DMS153 treated with DMSO at 0.1 percent for 48 hours (cell line): ENCODE measurements around the gene ERN1.

Experiments
- DNase-seq: peaks from one replicate; lab custom pipeline; 2025; ENCODE audit not compliant: unreplicated experiment; lab: John Stamatoyannopoulos, UW

ERN1 gene

DNA sequence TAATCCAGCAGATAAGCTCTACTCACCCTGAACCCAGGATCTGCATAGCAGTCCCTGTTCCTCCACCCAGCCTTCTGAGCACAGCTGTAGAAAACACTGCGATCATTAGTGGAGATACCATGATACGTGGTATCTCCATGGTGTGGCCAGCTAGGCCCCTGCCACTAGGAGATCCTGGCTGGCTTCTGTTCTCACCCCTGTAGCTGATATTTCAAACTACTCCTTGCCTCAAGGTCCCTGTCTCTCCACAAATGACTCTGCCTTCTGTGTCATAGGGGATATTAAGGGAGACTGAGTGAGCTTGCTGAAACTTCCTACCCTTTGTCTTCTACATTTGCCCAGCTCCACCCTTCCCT, 44.3 kb downstream of the ERN1 start:
- no peak for DNase-seq

DNA sequence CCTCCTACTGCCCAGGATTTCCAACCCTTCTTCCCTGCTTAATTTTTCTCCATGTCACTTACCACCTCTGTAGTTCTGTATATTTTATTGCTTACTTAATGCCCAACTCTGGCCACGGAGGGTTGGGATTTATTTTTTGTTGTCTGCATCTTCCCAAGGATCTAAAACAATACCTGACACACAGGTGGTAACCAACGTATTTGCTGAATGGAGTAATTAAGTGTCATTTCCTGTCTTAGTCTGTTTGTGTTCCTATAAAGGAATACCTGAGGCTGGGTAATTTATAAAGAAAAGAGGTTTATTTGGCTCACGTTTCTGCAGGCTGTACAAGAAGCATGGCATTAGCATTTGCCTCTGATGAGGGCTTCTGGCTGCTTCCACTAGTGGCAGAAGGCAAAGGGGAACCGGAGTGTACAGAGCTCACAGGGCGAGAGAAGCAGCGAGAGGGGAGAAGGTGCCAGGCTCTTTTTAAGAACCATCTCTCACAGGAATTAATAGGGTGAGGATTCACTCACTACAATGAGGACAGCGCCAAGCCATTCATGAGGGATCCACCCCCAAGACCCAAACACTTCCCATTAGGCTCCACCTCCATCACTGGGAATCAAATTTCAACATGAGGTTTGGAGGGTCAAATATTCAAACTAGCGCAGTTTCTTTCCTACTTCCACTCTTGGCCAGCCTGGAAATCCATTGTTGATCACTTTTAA, 44.8 kb downstream of the ERN1 start:
- DNase-seq, result no peak

DNA sequence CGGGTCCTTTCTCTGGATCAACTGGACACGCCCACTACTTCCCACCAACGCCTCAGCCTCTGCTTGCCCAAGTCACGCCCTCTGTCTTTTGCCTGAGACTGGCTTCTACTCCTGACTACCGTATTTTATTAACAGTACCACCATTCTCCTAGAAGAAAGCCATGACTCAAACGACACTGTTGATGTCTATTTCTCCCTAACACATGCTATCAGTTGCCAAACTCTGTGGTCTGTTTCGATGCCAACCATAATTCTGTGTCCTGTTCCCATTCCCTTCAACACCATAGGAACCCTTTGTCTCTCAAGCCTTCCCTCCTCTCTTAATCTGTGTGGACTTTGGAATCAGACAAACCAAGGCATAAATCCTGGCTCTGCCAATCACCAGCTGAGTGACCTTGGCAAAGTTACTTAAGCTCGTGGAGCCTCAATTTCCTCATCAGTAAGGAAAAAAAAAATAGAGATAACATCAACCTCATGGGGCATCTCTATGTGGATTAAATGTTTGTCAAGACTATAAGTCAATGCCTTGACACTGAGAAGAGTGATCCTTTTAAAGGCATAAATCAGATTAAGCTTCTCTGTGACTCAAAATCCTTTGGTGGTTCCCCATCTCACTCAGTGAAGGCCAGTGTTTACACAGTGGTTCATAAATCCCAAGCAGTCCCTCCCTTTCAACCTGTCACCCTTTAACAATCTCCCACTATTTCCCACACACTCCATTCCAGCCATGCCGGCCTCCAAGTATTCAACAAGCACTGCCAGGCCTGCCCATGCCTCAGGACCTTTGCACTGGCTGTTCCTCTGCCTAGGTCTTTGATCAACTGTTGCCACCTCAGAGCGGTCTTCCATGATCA, 45.6 kb downstream of the ERN1 start:
- no peak for DNase-seq

DNA sequence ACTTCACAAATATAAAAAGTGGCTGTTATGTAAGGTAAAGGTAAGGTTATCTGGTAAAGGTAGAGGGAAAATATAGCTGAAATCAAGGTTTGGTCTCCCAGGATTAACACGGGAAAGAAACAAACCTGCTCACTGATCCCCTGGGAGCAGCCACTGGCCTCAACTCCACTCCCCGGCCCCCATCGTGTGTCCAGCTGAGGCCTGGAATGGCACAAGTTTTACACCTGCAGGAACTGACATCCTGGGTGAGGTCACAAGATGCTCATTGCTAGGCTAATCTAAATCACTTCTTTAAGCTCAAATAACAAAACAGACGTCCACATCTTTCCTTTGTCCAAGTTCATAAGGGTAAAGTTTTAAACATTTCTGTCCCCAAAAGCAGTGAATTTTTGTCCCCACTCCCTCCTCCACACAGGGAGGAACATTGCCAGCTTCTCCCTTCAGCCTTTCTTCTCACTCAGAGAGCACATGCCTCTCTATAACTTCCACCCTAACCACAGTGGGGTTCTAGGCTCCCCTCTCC, 46.3 kb downstream of the ERN1 start:
- no peak for DNase-seq

DNA sequence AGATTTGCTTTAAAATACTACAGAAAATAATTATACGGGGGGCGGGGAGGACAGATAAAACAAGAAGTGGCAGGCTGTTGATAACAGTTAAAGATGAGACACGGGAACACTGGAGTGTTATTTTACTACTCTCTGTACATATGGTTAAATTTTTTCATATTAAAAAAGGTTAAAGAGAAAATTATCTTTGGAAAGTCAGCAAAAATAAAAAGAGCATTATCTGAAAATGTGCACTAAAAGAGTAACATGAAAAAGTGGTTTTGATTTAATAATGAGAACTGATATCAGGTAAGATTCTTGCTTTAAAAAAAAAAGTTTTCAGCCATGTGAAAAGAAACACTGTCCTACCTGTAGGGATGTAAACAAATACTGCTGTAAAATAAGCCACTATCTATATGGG, 46.9 kb downstream of the ERN1 start:
- no peak for DNase-seq

DNA sequence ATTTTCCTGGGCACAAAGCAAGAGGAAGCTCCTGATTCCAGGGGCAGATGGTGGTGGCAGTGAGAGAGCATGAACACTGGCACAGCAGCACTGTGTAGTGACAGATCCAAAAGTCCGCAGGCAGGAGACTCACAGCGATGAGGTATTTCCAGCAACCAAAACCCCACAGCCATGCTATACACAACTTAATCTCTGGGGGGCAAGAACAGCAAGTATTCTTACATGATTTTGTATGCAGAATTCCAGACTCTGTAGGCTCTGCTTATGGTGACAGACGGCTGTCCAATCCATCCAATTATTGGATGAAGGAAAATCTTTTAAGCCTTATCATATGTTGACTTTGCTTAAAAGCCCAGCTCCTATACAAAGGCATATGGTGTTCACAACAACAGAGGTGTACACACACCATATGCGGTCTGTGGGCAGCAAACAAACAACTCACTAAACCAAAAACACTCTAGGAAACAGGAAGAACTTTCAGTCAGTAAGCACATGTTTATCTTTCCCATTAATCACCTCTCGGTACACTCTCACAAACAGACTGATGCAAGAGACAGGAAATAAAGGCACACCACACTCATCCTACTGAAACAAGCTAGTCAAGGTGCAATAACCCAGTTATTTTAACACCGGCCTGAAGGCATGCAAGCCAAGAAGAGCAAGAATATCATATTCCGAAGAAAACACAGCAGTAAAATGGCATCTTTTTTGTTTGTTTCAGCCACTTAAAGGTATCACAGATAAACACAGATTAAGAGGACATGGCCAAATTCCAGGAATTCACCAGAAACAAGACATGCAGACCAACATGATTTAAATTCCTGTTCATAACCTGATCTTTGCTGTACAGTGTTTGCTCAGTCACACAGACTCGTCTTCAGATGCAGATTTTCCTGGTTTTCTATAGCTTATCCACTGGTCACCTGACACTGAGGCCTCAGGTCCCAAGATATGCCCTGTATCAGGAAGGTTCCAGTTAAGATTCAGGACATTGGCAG, 47.8 kb downstream of the ERN1 start:
- DNase-seq, result peak; percentile 91

DNA sequence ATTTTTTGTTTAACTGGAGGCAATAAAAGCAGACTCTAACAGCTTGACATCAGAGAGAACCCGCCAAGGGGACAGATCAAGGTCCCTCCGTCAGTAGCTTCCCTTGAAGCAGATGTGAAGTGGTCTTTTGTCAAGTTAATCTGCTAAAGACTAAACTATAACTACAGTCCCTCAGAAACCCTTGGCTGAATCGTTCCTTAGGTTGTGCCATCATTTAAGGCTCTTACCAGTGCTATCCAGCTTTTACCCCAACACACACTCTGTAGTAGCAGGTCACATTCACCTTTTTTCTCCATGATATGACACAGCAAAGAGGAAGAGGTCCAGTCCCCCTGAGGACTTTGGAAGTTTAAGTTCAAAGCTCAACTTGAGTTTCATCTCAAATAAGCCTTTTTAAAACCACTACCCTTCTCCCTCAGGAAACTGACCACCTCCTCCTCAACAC, 49.7 kb downstream of the ERN1 start:
- DNase-seq, result no peak

DNA sequence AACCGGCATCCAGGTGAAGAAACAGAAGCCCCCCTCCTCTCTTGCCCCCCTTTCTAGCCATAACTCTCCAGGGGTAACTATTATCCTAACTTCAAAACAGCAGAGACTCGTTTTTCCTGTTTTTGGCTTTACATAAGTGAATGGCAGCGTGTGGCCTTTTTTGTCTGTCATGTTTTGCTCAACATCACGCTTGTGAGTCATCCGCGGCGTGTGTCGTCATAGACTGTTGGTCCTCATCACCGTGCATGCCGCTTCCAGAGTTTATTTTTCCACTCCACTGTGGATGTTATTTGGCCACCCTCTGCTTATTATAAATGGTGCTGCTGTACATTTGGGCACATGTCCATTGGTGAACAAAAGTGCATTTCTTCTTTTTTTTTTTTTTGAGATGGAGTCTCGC, 52.6 kb downstream of the ERN1 start:
- peak; percentile 18 for DNase-seq

DNA sequence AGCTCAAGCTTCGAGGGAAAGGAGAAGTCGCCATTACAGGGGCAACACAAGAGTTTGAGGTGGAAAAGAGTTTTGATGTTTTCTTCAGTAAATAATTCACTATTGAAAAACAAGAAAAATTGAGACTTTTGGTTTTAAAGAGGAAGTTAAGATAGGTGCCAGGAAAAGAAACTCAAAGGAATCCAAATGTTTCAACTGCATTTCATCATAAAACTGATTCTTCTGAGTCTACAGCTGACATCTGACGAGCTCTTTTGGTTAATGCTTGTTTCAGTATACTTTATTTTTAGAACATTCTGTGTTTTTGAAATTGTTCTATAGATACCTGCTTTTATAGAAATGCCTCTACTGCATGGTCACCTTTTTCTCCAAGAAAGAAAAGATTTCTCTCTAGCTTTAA, 54.0 kb downstream of the ERN1 start:
- DNase-seq, result no peak

DNA sequence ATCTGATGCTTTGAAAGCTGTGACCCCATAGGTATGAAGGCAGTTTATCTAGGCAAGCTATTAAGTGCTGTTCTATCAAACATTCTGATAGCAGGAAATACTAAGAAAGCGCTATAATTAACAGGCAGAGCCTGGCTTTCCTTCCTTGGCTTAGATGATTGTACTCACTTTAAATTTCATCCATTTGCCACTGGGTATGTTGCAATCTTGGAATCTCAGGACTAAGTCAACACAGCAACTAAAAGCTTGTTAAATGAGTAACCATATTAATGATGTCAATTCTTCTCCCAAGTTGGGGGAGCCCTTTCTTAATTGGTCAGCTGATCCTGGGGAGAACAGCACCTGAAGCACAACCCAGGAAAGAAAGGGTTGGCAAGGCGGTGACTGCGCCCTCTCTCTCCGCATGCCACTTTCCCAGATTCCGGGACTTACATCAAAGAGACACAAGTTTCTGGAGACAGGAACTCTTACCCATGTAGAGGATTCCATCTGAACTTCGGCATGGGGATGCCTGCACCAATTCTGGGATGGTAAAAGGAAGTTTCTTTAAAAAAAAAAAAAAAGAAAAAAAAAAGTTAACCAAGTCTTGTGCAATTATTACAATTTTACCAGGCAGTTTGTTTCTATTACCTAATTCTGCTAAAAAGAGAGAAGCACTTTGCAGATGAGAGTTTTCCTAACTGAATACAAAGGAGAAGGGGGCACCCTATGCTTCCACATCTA, 55.1 kb downstream of the ERN1 start:
- peak; percentile 37 for DNase-seq

DNA sequence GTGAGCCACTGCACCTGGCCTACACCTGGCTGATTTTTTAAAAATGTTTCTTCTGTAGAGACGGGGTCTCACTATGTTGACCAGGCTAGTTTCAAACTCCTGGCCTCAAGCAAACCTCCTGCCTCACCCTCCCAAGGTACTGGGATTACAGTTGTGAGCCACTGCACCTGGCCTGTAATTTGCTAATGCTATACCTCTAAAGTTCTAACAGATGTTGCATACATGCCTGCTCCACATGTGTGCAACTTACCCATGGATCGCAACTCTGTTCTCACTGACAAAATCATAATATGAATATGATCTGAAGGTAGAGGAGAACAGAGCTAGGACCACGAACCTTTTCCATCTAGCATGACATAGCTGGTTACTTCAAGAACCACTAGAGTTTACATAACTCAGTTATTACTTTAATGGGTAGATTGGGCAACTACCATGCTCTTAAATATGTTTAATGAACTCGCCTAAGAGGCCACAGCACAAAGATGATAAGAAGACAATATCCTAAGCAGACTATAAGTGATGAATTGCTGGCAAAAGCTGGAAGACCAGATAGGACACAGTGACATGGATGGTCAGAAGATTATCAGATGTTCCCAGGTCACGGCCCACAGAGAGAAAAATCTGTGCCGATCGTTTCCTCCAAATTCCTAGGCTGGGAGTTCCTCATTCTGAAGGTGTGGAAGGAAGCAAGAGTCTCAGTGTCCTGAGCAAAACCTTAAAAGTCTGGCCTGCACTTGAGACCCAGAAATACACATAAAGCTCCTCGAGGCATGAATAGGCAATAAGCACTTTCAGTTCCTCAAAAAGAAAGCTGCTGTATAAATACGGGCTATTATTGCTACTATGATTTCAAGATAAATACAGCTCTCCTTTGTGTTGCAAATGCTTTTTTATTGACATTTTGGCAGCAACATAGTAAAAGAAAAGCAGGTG, 55.9 kb downstream of the ERN1 start:
- DNase-seq, result no peak

DNA sequence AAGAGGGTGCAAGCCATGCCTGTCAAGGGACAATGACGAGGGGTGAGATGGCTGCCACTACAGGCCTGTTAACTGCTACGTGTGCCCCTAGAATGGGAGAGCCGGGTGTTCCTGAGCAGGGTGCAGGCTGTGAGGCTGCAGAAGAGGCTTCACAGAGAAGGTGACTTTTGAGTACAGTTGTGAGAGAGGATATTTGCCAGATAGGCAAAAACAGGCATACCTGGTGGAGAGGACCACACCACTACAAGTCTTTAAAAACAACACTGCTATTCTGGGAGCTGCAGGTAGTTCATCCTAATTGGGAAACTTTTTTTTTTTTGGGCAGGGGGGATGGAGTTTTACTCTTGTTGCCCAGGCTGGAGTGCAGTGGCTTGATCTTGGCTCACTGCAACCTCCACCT, 58.8 kb downstream of the ERN1 start:
- DNase-seq, result no peak

DNA sequence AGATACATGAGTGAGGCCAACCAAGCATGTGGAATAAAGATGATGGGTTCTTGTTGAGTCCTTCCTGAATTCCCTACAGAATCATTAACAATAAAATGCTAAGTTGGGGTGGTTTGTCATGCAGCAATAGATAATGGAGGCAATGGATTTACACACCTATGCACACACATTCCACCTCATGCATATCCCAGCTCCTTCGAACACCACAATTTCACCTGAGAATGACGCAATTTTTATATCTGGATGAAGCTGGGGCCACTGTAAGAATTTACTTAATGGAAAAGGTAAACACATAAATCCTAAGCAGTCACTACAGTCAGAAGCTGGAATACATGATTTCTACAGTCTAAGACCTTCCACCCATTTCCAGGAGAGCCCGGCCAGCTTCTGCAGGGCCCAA, 59.7 kb downstream of the ERN1 start:
- DNase-seq, result no peak

DNA sequence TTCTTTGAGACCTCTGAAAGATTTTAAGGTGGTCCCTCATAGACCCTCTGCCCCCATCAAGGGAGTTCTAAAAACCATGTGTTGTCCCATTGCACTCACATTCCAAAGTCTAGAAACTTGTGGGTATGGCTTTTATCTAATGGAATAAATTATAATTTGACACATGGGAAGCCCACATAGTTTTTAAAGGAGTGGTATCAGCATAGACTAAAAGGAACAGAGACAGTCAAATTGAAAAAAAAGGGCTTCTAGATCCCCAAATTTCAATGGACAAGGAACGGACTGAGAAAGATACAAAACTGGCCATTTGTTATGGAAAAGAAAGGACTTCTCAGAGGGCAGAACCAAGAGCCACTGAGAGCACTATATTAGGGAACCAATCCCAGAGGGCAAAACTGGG, 60.8 kb downstream of the ERN1 start:
- no peak for DNase-seq

DNA sequence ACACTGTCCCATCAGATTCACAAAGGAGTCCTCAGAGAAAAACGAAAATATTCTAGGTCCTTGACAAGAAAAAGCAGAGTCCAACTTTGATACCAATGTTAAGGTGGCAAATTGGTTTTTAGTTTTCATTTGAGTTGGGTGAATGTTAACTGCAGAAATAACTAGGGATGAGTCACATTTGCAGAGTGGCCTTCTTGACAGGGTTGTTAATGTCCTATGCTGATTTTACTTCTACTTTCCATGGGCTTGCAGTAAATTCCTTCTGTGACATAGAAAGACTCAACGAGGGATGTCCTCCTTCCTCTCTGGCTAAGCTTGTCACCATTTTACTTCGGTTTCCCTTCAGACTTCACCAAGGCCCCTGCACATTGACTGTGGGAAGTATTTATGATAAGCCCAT, 62.3 kb downstream of the ERN1 start:
- DNase-seq, result no peak

DNA sequence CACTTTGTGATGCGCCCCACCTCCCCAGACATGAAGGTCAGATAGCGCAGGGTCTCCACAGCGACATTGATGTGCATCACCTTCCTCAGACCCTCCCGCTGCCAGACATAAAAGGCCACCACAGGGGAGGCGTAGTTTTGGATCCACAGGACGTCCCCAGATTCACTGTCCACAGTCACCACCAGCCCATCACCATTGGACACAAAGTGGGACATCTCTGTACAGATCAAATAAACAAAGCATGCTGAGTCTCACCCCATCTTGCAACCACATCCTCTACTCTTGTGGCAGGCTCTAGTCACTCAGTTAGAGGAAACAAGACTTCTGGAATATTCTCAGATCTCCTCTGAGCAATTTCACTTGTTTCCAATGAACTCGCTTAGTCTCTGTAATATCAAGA, 63.2 kb downstream of the ERN1 start:
- DNase-seq, result no peak

DNA sequence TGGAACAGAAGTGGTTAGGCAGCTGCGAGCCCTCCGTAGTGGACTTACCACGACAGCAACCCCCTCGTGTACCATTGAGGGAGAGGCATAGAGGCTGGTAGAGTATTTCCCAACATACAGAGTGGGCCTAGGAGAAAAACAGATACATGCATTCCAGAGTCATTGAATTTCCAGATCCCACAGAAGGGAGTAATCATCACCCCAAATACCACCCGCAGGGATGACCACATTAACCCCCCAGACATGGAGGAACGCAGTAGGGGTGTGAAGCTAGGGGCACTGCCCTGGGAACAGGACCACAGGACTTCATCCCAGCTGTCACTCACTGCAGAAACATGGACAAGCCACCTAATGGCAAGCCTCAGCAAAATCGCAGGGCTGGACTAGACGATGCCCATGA, 64.8 kb downstream of the ERN1 start:
- no peak for DNase-seq

DNA sequence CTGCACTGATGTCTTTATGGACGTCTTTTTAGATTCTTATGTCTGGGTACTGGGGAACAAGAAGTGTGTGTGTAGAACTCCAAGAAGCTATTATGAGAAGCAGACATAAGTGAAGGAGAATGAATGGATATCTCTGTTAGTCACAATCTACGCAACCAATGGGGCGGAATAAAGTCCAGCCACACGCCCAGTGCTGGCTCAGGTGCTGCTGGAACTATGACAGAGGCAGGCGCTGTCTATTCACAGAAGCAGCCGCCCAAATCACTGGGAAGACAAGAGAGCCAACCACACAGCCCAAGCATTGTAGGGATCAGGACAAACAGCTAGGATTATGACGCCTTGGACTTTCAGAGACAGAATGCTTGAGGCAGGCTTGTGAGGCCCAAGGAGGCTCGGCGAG, 65.6 kb downstream of the ERN1 start:
- no peak for DNase-seq

DNA sequence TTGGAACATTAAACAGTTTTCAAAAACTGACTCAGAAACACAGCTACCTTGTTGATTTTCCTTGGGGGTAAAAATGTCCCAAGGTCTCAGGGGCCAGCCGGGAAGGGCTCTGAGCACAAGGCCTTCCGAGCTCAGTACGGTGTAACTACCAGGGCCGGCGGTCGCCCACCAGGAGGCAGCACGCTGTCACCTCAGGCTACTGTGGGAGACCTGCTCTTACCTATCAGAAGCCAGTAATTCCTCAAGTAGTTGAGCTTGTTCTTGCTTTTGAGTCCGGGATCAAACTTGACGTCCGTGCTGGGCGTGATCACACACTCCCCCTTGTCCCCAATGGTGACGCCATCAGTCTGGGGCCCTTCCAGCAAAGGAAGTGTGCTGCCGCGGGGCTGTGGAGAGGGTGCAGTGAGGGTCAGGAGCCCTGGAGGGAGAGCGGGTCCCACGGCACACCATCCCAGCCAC, 66.1 kb downstream of the ERN1 start:
- peak; percentile 24 for DNase-seq
